NAMALWA (cell line): Measurements from ENCODE around the gene MLN.
"Not testable (repeated sequence)": the region's sequence is repeated elsewhere in the genome, so short reads cannot be mapped to it uniquely, and the experiment has no call there.

Source experiments
- DNase-seq: peaks from one replicate; pipeline ENCODE4 v3.0.0-alpha.2; 2015; ENCODE audit warnings: low spot score

The MLN gene

DNA sequence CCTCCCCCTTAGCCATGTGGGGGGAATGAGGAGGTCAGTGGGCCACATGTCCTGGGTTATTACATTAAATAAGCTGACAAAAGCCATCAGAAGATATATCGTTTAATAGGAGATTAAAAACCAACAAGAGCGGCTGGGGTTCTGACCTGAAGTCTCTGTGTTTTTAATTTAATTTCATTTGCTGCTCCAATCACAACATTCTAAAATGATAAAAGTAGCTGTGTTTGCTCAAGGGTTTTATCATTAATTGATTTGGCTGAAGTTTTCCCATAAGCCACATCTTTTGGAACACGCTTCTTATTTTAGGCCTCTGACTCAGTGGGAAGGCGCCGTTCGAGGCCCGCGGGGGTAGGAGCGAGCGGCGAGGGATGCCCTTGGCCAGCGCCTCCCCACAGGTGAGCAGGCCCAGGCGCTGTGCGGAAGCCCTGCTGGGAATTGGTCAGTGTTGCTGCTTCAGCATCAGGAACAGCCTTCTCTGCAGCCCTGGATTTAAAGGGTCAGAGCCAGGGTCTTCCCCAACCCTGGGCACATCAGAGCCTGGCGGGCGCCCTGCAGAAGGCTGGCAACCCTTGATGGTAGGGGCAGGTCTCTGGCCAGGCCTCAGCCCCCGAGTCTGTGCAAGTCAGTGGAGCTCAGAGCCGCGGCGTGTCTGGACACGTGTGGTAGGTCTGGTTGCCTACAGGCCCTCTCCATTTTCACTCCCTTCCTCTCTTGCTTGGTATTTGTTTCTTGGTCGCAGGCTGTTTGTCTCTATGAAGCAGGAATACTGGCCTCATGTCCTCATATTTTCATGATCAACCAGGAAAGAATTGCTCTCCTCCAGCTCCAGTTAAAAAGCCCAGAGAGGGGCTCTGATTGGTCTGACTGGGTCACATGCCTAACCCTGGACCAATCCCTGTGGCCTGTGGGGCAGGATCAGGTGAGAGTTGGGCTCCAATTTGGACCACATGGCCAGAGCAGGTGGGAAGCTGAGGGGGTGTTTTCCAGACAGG lies 30.9 kb upstream of the MLN start:
- DNase-seq, result no peak

- DNase-seq, result no peak
Measured at GRCh38 chr6:33833599-33833998, 29.8 kb upstream of the MLN start.

GRCh38 chr6:33832831-33833230 lies 29.0 kb upstream of the MLN start:
- DNase-seq, result not testable (repeated sequence)

DNA sequence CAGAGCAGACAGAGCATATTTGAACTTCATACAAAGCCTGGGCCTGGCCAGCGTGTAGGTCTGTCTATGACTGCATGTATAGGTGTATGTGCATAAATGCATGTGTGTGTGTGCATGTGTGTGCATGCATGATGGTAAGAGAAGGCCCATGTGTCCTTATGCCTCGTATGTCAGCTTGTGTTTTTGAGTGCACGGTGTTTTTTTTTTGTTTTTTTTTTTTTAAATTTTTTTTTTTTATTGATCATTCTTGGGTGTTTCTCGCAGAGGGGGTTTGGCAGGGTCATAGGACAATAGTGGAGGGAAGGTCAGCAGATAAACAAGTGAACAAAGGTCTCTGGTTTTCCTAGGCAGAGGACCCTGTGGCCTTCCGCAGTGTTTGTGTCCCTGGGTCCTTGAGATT lies 27.9 kb upstream of the MLN start:
- not testable (repeated sequence) for DNase-seq

DNA sequence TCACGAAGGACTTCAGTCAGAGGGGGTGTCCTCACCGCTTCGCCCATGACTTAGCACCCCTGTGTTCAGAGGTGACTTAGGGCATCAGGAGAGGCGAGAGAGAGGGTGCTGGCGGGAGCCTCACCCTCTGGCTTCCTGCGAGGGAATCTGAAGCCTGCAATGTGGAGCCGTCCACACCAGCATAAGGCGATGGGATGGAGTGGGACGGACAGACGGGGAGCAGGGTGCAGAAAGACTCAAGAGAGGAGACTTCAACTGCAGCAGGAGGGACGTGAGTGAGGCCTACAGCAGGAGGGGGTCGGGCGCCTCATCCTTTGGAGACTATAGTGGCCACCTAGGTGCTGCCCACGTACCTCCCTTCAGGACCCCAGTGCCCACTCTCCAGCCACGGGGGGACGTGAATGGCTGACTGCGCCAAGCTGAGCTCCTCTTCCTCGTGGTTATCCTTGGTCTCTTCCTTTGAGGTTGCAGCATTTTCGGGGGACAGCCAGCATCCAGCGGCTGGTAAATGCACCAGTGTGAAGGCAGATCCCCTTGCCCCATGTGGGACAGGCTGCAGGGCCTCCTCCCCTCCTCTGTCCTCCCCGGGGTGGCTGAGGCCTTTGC lies 26.9 kb upstream of the MLN start:
- no peak for DNase-seq

DNA sequence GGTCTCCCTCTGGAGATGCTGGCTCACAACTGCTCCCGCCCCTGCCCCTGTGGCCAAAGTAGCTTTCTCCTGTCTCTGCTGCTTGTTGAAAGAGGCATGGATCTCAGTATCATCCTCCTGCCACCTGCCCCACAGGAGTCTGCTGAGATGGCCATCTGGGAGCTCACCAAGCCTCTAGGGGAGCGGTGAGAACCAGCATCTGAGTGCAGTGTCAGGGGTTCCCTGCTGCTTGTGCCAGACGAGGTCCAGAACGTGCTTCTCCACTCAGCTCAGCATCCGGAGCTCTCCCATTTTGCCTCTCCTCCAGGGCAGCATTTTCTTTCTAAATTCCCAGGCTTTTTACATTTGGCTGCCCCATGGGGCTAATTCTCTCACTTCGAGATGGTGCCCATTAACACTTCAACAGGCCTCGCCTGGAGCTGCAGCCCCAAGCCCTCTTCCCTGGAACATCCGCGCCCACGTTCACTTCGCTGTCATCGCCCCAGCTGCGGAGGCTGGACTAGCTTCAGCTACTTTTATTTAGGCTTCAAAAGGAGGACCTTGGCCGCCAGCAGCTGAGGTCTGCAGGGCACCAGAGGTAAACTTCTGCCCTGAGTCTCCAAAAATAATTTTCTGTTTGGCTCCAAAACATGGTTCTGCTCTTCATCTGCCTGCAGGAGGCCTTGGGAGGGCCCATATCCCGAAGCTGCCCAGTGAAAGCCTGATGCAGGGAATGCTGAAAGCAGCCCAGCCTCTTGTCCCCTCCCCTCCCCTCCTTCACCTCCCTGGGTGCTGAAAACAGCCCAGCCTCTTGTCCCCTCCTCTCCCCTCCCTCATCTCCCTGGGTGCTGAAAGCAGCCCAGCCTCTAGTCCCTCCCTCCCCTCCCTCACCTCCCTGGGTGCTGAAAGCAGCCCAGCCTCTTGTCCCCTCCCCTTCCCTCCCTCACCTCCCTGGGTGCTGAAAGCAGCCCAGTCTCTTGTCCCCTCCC lies 25.2 kb upstream of the MLN start:
- DNase-seq, result no peak

DNA sequence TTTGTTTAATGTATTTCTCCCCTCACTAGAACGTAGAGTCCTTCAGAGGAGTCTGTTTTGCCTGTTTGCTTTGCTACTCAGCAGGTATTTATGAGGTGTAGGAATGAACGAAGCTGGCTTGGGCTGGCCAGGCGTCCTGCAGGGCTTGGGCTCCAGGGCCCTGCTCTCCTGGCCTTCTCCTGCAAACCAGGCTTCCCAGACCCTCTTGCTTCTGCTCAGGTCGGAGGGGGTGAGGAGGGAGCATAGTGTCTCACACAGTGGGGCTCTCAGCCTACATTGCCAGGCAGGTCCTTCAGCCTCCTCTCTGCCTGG lies 24.6 kb upstream of the MLN start:
- DNase-seq, result no peak

DNA sequence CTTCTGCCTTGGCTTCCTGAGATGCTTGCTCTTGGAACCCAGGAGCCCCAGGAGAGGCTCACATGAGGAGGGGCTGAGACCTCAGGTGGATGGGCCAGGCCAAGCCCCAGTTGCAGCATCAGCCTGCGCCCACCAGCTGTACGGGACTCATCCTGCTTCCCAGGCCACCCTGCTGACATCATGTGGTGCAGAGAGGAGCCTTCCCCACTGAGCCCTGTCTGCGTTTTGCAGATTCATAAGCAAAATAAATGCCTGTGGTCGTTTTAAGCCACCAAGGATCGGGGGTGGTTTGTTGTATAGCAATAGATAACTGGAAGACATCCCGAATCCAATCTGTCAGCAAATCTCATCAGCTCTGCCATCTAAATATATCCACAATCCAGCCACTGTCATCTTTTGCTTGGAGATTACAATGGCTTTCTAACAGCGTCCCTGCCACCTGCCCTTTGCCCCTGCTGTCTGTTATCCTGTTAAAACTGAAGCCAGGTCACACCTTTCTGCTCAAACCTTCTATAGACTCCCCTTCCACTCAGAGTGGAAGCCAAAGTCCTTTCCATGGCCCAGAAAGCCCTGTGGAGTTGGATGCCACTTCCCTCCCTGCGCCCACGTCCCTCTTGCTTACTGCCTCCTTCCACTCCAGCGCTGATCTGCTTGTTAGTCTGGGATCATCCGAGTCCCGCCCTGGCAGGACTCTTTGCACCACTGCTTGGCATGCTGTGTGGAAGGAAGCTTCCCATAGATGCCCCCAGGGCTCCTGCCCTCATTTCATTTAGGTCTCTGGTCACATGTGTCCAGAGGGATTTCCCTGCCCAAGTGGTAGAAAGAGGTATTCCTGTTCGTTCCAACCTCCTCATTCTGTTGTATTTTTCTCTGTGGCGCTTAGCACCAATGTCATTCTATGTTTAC lies 24.0 kb upstream of the MLN start:
- DNase-seq, result no peak

GRCh38 chr6:33826537-33826936 lies 22.7 kb upstream of the MLN start:
- DNase-seq, result peak; percentile 12

DNA sequence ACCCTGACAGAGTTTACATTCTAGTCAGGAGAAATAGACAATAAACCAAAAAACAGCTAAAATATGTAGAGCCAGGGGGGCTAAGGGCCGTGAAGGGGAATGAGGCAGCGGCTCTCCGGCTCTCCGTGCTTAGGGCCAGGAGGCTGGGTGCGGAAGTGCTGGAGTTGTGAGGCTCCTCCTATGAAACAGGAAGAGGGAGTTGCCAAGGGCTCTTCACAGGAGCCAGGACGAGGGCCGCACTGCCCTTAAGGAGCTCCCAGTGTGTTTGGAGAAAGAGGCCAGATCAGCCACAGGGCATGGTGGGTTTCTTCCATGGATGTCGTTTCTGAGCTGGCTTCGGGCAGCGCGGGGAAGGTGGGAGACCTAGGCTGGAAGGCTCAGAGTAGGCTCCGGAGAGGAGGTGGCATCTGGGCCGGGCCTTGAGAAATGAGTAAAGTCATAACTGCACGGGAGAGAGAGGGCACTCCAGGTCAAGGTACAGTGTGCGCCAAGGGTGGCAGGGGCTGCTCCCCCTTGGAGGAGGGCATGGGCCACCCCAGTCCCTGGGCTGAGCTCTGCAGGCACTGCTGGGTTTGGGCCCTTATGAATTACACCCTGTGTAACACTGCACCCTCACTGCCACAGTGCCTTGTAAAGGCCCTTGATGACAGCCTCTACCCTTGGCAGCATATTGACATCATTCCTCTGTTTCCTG lies 20.8 kb upstream of the MLN start:
- DNase-seq, result no peak

GRCh38 chr6:33823806-33824205 lies 20.0 kb upstream of the MLN start:
- no peak for DNase-seq

DNA sequence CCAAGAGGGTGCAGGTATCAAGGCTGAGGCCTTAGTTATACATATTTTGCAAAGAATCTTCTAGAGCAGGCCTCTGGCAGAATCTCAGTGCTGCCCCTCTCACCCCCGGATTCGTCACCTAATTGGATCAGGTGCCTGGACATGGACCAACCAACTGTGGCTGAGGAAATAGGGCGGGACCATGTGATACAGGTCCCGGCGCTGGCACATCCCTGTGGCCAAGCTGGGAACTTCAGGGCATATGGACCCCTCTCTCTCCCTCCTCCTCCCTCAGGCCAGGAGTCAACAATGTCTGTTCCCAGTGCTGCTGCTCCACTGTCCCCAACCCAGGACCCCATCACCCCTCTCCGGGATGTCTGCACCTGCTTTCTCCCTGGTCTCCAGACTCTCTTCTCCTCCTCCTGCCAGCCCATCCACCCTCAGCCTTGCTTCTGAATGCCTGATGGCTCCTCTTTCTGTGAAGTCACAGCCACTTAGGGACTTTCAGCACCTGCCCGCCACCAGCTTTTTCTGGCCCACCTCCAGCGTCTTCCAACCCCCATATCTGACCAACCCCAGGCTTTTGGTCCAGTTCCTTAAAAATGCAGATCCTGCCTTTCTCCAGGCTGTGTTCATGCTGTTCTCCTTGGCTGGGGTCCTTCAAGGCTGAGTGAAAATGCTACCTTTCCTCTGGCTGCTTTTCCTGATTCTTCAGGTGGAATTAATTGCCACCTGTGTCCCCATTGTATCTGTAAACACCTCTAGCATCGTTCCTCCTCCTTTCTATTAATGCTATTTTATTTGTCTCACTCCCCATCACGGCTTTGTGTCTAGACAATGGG lies 19.0 kb upstream of the MLN start:
- peak; percentile 26 for DNase-seq

- DNase-seq, result no peak
Measured at GRCh38 chr6:33820784-33821520, 17.1 kb upstream of the MLN start.

- DNase-seq, result no peak
Measured at GRCh38 chr6:33820243-33820642, 16.4 kb upstream of the MLN start.

- DNase-seq, result no peak
Measured at GRCh38 chr6:33819021-33819420, 15.2 kb upstream of the MLN start.

- no peak for DNase-seq
Measured at GRCh38 chr6:33818293-33818692, 14.5 kb upstream of the MLN start.

DNA sequence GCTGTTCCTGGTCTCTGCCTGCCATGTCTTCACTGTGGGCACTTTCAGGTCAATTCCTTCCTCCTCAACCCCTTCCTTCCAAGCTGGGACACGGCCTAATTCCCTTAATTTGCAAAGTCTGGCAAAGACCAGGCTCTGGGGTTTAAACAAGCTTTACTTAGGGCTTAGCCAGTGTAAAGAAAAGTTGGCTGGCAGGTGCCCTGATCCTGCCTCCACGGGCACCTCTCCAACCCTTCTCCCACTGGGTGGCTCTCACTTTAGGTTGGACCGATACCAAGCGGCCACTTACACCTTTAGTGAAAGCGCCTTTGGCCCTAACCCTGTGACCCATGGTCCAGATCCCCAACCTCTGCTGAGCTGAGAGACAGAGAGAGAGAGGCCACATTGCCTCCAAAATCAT lies 13.7 kb upstream of the MLN start:
- no peak for DNase-seq

GRCh38 chr6:33816911-33817310 lies 13.1 kb upstream of the MLN start:
- DNase-seq, result no peak

DNA sequence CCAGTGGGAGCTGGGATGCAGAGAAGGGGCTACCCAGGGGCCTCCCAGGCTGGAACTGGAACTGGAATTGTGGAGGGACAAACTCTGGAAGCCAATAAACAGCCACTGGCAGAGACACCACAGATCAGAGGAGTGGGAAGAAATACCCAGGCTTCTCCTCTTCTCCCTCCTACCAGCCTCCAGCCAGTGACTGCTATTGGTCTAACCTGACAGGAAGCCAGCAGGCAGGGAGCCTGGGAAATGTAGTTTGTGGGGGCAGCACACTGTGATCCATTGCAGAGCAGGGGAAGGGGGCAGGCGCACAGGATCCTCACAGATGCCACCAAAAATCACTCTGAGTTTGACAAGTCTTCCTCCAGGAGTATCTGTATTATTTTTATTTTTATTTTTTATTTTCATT lies 12.1 kb upstream of the MLN start:
- DNase-seq, result peak; percentile 52
